ENCODE data around the gene OTOA. TPM values are rescaled to one million over a fixed set of nuclear protein-coding genes. Genes with fewer than 3 reads are reported as not detected.
"Not testable (repeated sequence)": the region's sequence is repeated elsewhere in the genome, so short reads cannot be mapped to it uniquely, and the experiment has no call there.

Gene OTOA
- total and polyA plus RNA-seq, 2 of the 8 experiments (the other 6 are each of a cell fraction or from before 2014, with no cell fraction given) = 0.06 to 0.32 TPM

DNA sequence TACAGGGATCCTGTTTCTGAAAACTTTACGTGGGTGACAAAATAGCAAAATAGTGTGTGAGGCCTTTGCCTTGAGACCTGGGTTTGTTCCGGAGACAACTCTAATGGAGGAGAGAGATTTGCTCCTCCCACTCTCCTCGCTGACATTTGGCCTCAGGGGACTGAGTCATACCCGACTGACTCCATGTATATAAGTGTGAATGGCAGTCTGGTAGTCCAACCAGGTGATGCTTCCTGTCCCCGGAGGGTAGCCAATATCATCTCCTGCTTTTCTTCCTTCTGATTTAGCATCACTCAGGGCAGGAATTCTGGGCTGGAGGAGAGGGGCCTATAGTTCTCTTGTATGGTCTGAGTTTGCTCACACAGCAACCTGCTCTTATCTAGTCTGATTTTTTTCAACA is 106.8 kb downstream of the OTOA start:
- H2AK5ac ChIP-seq (ENCODE audit: low read depth, low read length); H3K36me3 ChIP-seq (ENCODE audit: control insufficient read depth in 2 of 4, insufficient read depth in 4 of 4, low read length in 3 of 4); H3K18ac ChIP-seq (ENCODE audit: extremely low read depth, low read length); H3K56ac ChIP-seq (replicated peaks; ENCODE audit: insufficient read length, low read depth, low read length); H3K23ac ChIP-seq (ENCODE audit: insufficient read length); H4K8ac ChIP-seq (ENCODE audit: extremely low read depth, insufficient read depth, low read length); H3K9me3 ChIP-seq (ENCODE audit: insufficient read depth in 2 of 2, low read depth in 1 of 2, low read length in 1 of 2); H3K4me3 ChIP-seq (ENCODE audit: extremely low read depth in 1 of 4, insufficient read depth in 2 of 4, low read depth in 3 of 4, low read length in 4 of 4); H3K14ac ChIP-seq (ENCODE audit: insufficient read length); H4K5ac ChIP-seq (ENCODE audit: insufficient read length, low read depth, low read length); FAIRE-seq; H3K79me2 ChIP-seq (ENCODE audit: control insufficient read depth in 1 of 2, insufficient read depth in 2 of 2, low read length in 2 of 2); POLR2A ChIA-PET (ENCODE audit: partially characterized antibody); H4K20me1 ChIP-seq (replicated peaks in 1 of 2; ENCODE audit: control insufficient read depth in 1 of 2, insufficient read depth in 2 of 2, low read length in 2 of 2); H2BK20ac ChIP-seq (ENCODE audit: low read length); H3K4me2 ChIP-seq (ENCODE audit: insufficient read depth in 1 of 2, low read depth in 2 of 2, low read length in 2 of 2); H2BK5ac ChIP-seq (ENCODE audit: low read depth, low read length); H3K79me1 ChIP-seq (ENCODE audit: low read depth, low read length); H3K23me2 ChIP-seq (ENCODE audit: low read depth, low read length); H3K9ac ChIP-seq (replicated peaks in 1 of 4; ENCODE audit: extremely low read depth in 1 of 4, low read depth in 3 of 4, low read length in 3 of 4); H3K4ac ChIP-seq (replicated peaks; ENCODE audit: insufficient read length, low read depth, low read length); H4K91ac ChIP-seq (replicated peaks; ENCODE audit: insufficient read length, low read length); H2BK12ac ChIP-seq (ENCODE audit: low read depth, low read length); H2BK120ac ChIP-seq (replicated peaks; ENCODE audit: low read depth, low read length); CTCF ChIA-PET (ENCODE audit: partially characterized antibody); H2BK15ac ChIP-seq (ENCODE audit: low read length); H3K27me3 ChIP-seq (replicated peaks in 1 of 4; ENCODE audit: control insufficient read depth in 3 of 4, extremely low read depth in 1 of 4, insufficient read depth in 3 of 4, low read length in 3 of 4); DNase-seq (ENCODE audit: low read depth in 1 of 2, low spot score in 2 of 2); H3K27ac ChIP-seq (ENCODE audit: low read depth, low read length); H3K4me1 ChIP-seq (replicated peaks in 1 of 4; ENCODE audit: control insufficient read depth in 3 of 4, insufficient read depth in 4 of 4, low read length in 3 of 4); H2AFZ ChIP-seq (ENCODE audit: low read length): not testable (repeated sequence)
- 71% methylated on average over 1 of the region's 5 CpGs; no CpG with 5 or more reads in 1 of the 2 experiments for WGBS, 2 experiments (ENCODE audit: extremely low coverage in 1 of 2, insufficient coverage in 1 of 2, insufficient read length in 1 of 2, insufficient replicate concordance in 2 of 2, low coverage in 1 of 2, low lambda C conversion rate in 2 of 2, missing lambda C conversion rate in 1 of 2)

DNA sequence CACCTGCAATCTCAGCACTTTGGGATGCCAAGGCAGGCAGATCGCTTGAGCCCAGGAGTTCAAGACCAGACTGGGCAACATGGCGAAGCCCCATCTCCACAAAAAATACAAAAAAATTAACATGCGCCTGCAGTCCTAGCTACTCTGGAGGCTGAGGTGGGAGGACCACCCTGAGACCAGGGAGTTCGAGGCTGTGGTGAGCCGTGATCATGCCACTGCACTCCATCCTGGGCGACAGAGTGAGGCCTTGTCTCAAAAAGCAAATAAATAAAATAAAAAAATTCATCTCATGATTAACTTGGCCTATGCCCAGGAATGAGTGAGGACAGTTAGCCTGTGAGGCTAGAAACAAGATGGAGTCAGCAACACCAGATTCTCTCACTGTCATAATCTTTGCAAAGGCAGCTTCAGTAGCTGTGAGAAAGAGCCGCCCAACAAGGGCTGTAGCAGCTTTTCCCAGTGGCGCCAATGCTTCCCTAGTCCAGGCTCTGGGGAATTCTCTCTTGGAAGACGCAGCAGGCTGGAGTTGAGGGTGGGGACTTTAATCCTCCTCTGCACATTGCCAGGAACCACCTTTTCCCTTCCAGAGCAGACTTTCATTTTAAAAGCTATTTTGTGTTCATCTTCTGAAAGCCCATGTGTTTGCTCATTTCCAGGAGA is 108.9 kb downstream of the OTOA start:
- H2BK12ac ChIP-seq (ENCODE audit: low read depth, low read length); H4K8ac ChIP-seq (ENCODE audit: extremely low read depth, insufficient read depth, low read length); H3K4me1 ChIP-seq (replicated peaks in 1 of 4; ENCODE audit: control insufficient read depth in 3 of 4, insufficient read depth in 4 of 4, low read length in 3 of 4); H3K36me3 ChIP-seq (ENCODE audit: control insufficient read depth in 2 of 4, insufficient read depth in 4 of 4, low read length in 3 of 4); H2BK15ac ChIP-seq (ENCODE audit: low read length); H3K27ac ChIP-seq (ENCODE audit: low read depth, low read length); H3K4ac ChIP-seq (replicated peaks; ENCODE audit: insufficient read length, low read depth, low read length); DNase-seq (ENCODE audit: low read depth in 1 of 2, low spot score in 2 of 2); H2AK5ac ChIP-seq (ENCODE audit: low read depth, low read length); H4K5ac ChIP-seq (ENCODE audit: insufficient read length, low read depth, low read length); H3K9me3 ChIP-seq (ENCODE audit: insufficient read depth in 2 of 2, low read depth in 1 of 2, low read length in 1 of 2); H3K79me2 ChIP-seq (ENCODE audit: control insufficient read depth in 1 of 2, insufficient read depth in 2 of 2, low read length in 2 of 2); H3K4me2 ChIP-seq (ENCODE audit: insufficient read depth in 1 of 2, low read depth in 2 of 2, low read length in 2 of 2); H3K79me1 ChIP-seq (ENCODE audit: low read depth, low read length); H3K56ac ChIP-seq (replicated peaks; ENCODE audit: insufficient read length, low read depth, low read length); H2BK5ac ChIP-seq (ENCODE audit: low read depth, low read length); H3K27me3 ChIP-seq (replicated peaks in 1 of 4; ENCODE audit: control insufficient read depth in 3 of 4, extremely low read depth in 1 of 4, insufficient read depth in 3 of 4, low read length in 3 of 4); H2BK120ac ChIP-seq (replicated peaks; ENCODE audit: low read depth, low read length); POLR2A ChIA-PET (ENCODE audit: partially characterized antibody); H2BK20ac ChIP-seq (ENCODE audit: low read length); H3K9ac ChIP-seq (replicated peaks in 1 of 4; ENCODE audit: extremely low read depth in 1 of 4, low read depth in 3 of 4, low read length in 3 of 4); H3K23me2 ChIP-seq (ENCODE audit: low read depth, low read length); FAIRE-seq; H3K14ac ChIP-seq (ENCODE audit: insufficient read length); H3K4me3 ChIP-seq (ENCODE audit: extremely low read depth in 1 of 4, insufficient read depth in 2 of 4, low read depth in 3 of 4, low read length in 4 of 4); H3K18ac ChIP-seq (ENCODE audit: extremely low read depth, low read length); H4K91ac ChIP-seq (replicated peaks; ENCODE audit: insufficient read length, low read length); H4K20me1 ChIP-seq (replicated peaks in 1 of 2; ENCODE audit: control insufficient read depth in 1 of 2, insufficient read depth in 2 of 2, low read length in 2 of 2); H3K23ac ChIP-seq (ENCODE audit: insufficient read length); H2AFZ ChIP-seq (ENCODE audit: low read length): not testable (repeated sequence)
- 90% methylated on average over 9 of the region's 9 CpGs; no CpG with 5 or more reads in 1 of the 2 experiments for WGBS, 2 experiments (ENCODE audit: extremely low coverage in 1 of 2, insufficient coverage in 1 of 2, insufficient read length in 1 of 2, insufficient replicate concordance in 2 of 2, low coverage in 1 of 2, low lambda C conversion rate in 2 of 2, missing lambda C conversion rate in 1 of 2)
- CTCF ChIA-PET (ENCODE audit: partially characterized antibody) = interaction anchor here (0.7 kb wide), 1 partner anchor 892 kb away, joined by 3 read pairs; no protein-coding TSS in a partner anchor

Data from H1 (cell line).